Fibroblast of peridontal ligament (primary cell): ENCODE results near the gene TRIM23.
A peak's percentile ranks its signal among the peaks of the same experiment; 100 is the strongest.
"Not testable (repeated sequence)": the region's sequence is repeated elsewhere in the genome, so short reads cannot be mapped to it uniquely, and the experiment has no call there.

Source experiments
- DNase-seq: peaks from one replicate; pipeline ENCODE4 v3.0.0-alpha.2; 2010; ENCODE audit errors: extremely low read depth

TRIM23 gene

GRCh38 chr5:65624025-65624570, at the start of gene TRIM23:
TRIM23 (minus strand) TSS chr5:65624333; CDS start chr5:65624274, 59 bp downstream.
- DNase-seq: peak; percentile 90

DNA sequence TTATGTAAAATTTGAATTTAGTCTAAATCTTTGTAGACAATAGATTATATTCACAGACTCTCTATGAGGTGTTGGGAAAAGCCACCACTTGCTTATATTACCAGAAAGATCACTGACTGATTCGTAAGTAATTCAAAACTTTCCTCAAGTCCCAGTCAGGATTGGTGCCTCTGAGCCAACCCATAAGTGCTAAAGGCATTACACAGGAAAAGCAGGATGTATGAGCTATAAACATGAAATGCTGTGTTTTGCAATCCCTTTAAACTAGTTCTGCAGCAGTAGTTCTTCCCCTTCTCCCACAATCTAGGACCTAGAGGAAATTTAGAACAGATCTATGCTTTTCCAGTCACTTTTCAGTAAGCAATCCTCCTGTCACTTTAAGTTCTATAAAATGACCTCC, 48.7 kb upstream of the TRIM23 start:
- DNase-seq: peak; percentile 76

GRCh38 chr5:65668696-65669095, 44.6 kb upstream of the TRIM23 start:
- DNase-seq: no peak

DNA sequence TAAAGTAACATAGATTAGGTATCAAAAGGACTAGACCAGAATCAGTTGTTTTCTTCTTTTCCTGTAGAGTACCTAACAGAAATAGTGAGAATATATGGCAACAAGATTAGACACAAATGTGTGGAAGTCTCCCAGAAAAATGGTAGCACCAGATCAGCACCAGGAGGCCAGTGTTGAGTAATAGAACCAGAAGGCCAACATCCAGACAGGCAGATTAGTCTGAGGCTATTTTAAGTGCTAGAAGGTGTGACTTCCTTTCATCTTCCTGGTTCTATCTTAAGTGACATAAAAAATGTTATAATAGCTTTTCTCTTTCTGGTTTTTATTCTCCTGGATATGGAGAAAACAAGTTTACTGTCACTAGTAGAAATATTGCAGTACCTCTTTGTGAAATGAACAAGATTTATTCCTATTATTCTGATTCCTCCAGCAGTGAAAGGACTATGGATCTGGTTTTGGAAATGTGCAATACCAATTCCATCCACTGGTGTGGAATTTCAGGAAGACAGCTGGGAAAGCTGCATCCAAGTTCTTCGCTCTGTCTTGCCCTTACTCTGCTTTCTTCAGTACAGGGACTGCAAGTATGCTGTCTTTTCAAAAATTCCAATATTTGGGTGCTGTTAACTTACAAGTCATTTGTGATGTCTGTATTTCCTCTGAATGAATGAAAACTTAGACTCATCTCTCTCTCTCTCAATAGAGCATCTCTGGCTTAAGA, 39.8 kb upstream of the TRIM23 start:
- DNase-seq: peak; percentile 26

DNA sequence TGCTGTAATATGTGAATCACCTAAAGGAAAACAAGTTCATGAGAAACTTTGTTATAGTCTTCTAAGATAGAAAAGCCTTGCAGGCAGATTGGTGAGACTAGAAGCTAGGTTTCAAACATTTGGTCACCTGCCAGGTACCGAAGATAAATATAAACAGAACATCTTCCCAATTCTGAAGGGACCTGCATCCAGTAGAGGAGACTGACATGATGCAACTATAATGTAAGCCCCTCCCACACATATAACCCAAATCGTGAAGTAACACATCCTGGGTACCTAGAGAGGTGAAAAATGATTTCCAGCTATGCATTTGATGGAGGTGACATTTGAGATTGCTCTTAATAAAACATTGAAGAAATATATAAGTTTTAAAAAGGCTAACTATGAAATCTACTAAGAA, 30.6 kb upstream of the TRIM23 start:
- DNase-seq: no peak

- no peak for DNase-seq
Measured at GRCh38 chr5:65651144-65651543, 27.0 kb upstream of the TRIM23 start.

GRCh38 chr5:65647941-65648340, 23.8 kb upstream of the TRIM23 start:
- DNase-seq: no peak

DNA sequence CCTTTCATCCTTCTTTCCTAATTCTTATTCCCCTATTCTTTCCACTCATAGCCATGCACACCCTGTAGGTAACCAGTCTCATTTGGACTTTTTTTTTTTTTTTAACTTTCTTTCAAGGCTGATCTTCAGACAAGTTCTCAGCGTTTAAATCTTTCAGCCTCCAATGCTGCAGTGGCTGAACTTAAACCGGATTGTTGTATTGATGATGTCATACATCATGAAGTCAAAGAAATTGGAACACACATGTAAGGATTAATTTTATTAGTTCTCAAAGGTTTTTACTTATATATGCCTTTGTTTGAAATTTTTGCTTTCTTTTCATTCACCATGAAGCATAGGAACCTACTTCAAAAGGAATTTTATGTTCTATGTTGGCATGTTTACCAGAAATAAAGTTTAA, 22.8 kb upstream of the TRIM23 start:
- DNase-seq: no peak

- DNase-seq: no peak
Measured at GRCh38 chr5:65640240-65640639, 16.1 kb upstream of the TRIM23 start.

- DNase-seq: no peak
Measured at GRCh38 chr5:65630981-65631380, 6.8 kb upstream of the TRIM23 start.

- DNase-seq: peak; percentile 11
Measured at GRCh38 chr5:65625743-65626142, 1.6 kb upstream of the TRIM23 start.

DNA sequence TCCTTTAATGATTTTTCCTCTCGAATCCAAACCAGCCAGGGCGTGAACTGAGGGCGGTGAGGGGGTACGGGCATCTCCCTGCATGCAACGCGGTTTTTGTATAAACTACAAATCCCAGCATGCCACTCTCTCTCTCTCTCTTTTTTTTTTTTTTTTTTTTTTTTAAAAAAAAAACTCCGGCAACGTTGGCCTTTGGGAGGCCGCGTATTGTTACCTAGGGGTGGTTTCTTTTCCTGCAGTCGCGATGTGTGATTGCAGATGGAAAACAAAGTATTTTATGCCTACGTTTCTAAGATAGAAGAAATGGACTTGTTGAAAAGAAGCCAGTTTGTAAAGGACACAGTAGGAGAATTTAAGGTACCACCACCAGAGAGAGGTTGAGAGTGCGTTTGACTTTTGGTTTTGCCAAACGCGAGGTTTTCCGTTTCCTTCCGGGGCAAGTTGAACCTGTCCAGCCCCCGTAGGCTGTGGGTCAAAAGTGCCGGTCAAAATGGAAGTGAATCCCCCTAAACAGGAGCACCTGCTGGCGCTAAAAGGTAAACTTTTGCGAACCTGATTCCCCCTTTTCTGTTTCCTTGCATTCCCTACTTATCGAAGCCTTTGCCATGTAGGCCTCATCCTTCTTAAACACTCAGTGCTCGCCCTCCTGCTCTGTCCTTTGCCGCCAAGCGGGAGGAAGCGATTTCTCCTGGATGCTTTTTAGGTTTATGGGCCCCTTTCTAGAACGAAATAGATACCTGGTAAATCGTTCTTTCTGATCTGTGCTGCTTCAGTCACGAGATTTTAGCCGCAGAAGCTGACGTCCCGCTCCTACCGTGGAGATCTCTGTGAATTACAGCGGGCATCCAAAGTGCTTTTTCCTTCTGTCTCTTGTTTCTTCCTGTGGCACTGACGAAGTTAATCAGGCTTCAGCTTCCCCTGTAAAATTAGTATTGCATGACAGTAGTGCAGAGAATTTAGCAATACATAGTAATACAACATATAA, 730 bp upstream of the TRIM23 start, which contains the start of the genes SHLD3 and TRAPPC13:
TSS of gene SHLD3 (plus strand) at position 457 of the 985 bp plus-strand sequence. CDS start 4,561 bp downstream, outside the sequence.
TSS of gene TRAPPC13 (plus strand) at position 457 of the 985 bp plus-strand sequence. CDS start at position 491, 34 bp downstream.
- DNase-seq: peak; percentile 91

DNA sequence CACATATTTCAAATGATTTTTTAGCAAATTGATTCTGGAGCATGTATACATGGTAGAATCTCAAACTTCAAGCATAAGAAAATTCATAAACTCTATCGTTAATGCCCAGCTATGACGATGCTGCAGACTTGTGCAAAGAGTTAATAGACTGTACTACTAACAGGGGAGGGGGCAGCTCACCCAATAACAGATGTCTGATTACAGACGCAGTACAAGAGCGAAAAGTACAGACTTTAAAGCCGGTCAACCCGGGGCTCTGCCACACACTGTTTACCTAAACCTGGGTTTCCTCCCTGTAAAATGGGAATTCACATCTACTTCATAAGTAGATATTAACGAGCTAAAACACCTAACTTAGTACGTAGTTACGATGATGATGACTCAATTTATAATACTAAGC, 651 bp downstream of the TRIM23 start:
- peak; percentile 1 for DNase-seq

DNA sequence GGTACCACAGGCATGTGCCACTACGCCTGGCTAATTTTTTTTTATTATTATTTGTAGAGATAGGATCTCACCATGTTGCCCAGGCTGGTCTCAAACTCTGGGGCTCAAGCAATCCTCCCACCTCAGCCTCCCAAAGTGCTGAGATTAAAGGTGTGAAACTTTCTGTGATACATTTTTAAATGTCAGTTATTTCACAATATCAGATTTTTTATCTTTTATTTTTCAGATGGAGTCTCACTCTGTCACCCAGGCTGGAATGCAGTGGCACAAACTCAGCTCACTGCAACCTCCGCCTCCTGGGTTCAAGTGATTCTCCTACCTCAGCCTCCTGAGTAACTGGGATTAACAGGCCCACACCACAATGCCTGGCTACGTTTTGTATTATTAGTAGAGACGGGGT, 2.2 kb downstream of the TRIM23 start:
- DNase-seq: not testable (repeated sequence)

GRCh38 chr5:65620021-65620420, 4.1 kb downstream of the TRIM23 start:
- no peak for DNase-seq

DNA sequence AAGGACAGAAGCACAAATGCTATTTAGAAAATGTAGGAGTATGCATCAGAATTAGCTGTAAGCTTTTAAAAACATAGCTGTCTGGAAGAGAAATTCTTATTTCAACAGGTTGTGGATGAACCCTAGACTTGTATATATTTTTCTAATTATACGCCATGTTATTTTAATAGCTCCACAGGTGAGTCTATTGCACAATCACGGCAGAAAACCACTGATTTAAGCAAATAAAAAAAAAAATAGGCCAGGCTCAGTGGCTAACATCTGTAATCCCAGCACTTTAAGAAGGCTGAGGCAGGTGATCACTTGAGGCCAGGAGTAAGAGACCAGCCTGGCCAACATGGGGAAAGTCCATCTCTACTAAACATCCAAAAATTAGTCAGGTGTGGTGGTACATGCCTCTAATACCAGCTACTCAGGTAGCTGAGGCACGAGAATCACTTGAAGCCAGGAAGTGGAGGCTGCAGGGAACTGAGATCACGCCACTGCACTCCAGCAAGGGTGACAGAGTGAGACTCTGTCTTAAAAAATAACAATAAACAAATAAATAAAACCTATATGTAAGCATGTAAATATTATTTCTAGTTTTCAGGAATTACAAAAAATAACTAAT, 11.7 kb downstream of the TRIM23 start:
- no peak for DNase-seq

- no peak for DNase-seq
Measured at GRCh38 chr5:65611524-65611923, 12.6 kb downstream of the TRIM23 start.

GRCh38 chr5:65601761-65602160, 22.4 kb downstream of the TRIM23 start:
- not testable (repeated sequence) for DNase-seq

GRCh38 chr5:65588694-65589093, 35.4 kb downstream of the TRIM23 start:
- DNase-seq: peak; percentile 14

- DNase-seq: peak; percentile 82
Measured at GRCh38 chr5:65577141-65577540, 47.0 kb downstream of the TRIM23 start.

- no peak for DNase-seq
Measured at GRCh38 chr5:65570598-65571226, 53.4 kb downstream of the TRIM23 start.
